ENCODE data around the gene GALK1. TPM values are rescaled to one million over a fixed set of nuclear protein-coding genes. Genes with fewer than 3 reads are reported as not detected.
"Not testable (repeated sequence)": the region's sequence is repeated elsewhere in the genome, so short reads cannot be mapped to it uniquely, and the experiment has no call there.

GALK1 gene
- total RNA-seq, 1 experiment from 2014 or later: 23.9 TPM

GRCh38 chr17:75779987-75780889, 15.2 kb upstream of the GALK1 start:
- Histone ChIP-seq H3K9me3 (ENCODE audit: low read length) (no peaks in the 10 kb centered on the region), H4K20me1 (ENCODE audit: insufficient read depth, low read depth, low read length) (peaks cover 32% of the 10 kb centered on the region), H3K27ac (ENCODE audit: low read length) (peak overlapping the region; percentile 95), H3K9ac (ENCODE audit: low read length) (peak overlapping the region; percentile 61), H2AFZ (ENCODE audit: low read length) (no peak overlapping the region), H3K9me2 (replicated peaks; ENCODE audit: insufficient read depth, low read length) (no peaks in the 10 kb centered on the region), H3K4me1 (ENCODE audit: low read length) (peaks cover 54% of the 10 kb centered on the region), H3K4me2 (ENCODE audit: low read depth, low read length, poor library complexity, severe bottlenecking) (peak overlapping the region; percentile 76), H3K36me3 (ENCODE audit: insufficient read depth, low read length) (peaks cover 21% of the 10 kb centered on the region), H3K27me3 (ENCODE audit: low read length) (no peaks in the 10 kb centered on the region), H3K79me2 (ENCODE audit: low read length) (peaks cover 18% of the 10 kb centered on the region), H3K4me3 (ENCODE audit: low read length) (peak overlapping the region; percentile 46)
- no peak for DNase-seq

DNA sequence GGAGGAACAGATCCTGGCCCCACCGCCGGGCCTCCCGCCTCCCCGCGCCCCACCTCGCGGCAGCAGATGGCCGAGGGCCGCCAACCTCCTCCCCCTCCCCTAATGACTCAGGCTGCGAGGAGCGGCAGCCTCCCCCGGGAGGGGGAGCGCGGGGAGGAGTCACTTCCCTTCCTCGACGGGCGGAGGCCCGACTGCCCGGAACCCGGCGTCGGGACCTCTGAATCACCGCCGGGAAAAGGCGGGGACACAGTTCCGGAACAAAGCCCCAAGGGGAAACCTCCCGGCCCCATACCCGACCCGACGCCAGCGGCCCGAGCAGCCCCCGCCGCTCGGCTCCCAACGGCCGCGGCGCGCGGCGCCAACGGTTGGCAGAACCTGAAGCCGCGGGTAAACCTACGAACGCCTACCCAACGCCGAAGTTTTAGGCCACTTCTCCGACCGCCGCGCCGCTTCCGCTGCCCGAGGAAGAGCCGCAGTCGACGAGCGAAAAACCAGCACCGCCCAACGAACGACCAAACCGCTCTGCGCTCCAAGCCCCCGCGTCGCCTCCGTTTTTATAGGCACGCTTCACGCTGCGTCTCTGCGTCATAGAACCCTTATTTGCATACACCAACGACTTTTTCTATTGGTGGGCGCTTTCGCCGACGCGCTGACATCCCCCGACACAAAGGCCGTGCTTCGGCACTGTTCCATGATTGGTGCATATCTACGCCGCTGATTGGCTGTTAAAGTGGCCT, 14.4 kb upstream of the GALK1 start:
- Histone ChIP-seq H3K9me2 (replicated peaks; ENCODE audit: insufficient read depth, low read length) (no peaks in the 10 kb centered on the region), H3K4me2 (ENCODE audit: low read depth, low read length, poor library complexity, severe bottlenecking) (peak overlapping the region; percentile 95), H3K36me3 (ENCODE audit: insufficient read depth, low read length) (peaks cover 21% of the 10 kb centered on the region), H3K9me3 (ENCODE audit: low read length) (no peaks in the 10 kb centered on the region), H2AFZ (ENCODE audit: low read length) (no peak overlapping the region), H3K4me1 (ENCODE audit: low read length) (peaks cover 52% of the 10 kb centered on the region), H4K20me1 (ENCODE audit: insufficient read depth, low read depth, low read length) (peaks cover 32% of the 10 kb centered on the region), H3K4me3 (ENCODE audit: low read length) (peak overlapping the region; percentile 91), H3K9ac (ENCODE audit: low read length) (peak overlapping the region; percentile 97), H3K79me2 (ENCODE audit: low read length) (peaks cover 14% of the 10 kb centered on the region), H3K27me3 (ENCODE audit: low read length) (no peaks in the 10 kb centered on the region), H3K27ac (ENCODE audit: low read length) (peak overlapping the region; percentile 83)
- peak; percentile 100 for DNase-seq

DNA sequence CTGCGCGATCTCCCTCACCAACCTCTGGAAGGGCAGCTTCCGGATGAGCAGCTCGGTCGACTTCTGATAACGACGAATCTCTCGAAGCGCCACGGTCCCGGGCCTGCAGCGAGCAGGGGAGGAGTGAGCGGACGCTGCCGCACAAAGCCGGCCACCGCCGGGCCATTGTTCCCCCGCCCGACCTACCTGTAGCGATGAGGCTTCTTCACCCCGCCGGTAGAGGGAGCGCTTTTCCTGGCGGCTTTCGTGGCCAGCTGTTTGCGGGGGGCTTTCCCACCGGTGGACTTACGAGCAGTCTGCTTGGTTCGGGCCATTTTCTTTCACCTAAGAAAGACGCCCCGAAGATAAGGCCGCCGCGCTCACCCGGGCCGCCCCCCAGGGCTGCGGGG, 13.9 kb upstream of the GALK1 start:
- no peaks in the 10 kb centered on the region for H3K27me3 ChIP-seq (ENCODE audit: low read length)
- no peaks in the 10 kb centered on the region for H3K9me2 ChIP-seq (replicated peaks; ENCODE audit: insufficient read depth, low read length)
- peak overlapping the region; percentile 91 for H3K4me3 ChIP-seq (ENCODE audit: low read length)
- H3K4me2 ChIP-seq (ENCODE audit: low read depth, low read length, poor library complexity, severe bottlenecking): peak overlapping the region; percentile 95
- H3K9me3 ChIP-seq (ENCODE audit: low read length): no peaks in the 10 kb centered on the region
- peaks cover 14% of the 10 kb centered on the region for H3K79me2 ChIP-seq (ENCODE audit: low read length)
- peak overlapping the region; percentile 97 for H3K9ac ChIP-seq (ENCODE audit: low read length)
- peaks cover 48% of the 10 kb centered on the region for H3K4me1 ChIP-seq (ENCODE audit: low read length)
- H2AFZ ChIP-seq (ENCODE audit: low read length): no peak overlapping the region
- H3K27ac ChIP-seq (ENCODE audit: low read length): peak overlapping the region; percentile 83
- H3K36me3 ChIP-seq (ENCODE audit: insufficient read depth, low read length): peaks cover 21% of the 10 kb centered on the region
- peaks cover 32% of the 10 kb centered on the region for H4K20me1 ChIP-seq (ENCODE audit: insufficient read depth, low read depth, low read length)
- peak; percentile 80 for DNase-seq

GRCh38 chr17:75778066-75778860, 13.3 kb upstream of the GALK1 start:
- peaks cover 42% of the 10 kb centered on the region for H3K4me1 ChIP-seq (ENCODE audit: low read length)
- H3K9ac ChIP-seq (ENCODE audit: low read length): peak overlapping the region; percentile 97
- not testable (repeated sequence) for H3K9me2 ChIP-seq (replicated peaks; ENCODE audit: insufficient read depth, low read length); DNase-seq; H3K9me3 ChIP-seq (ENCODE audit: low read length); H2AFZ ChIP-seq (ENCODE audit: low read length); H3K27me3 ChIP-seq (ENCODE audit: low read length)
- H3K27ac ChIP-seq (ENCODE audit: low read length): peak overlapping the region; percentile 83
- peaks cover 21% of the 10 kb centered on the region for H3K36me3 ChIP-seq (ENCODE audit: insufficient read depth, low read length)
- peaks cover 32% of the 10 kb centered on the region for H4K20me1 ChIP-seq (ENCODE audit: insufficient read depth, low read depth, low read length)
- peak overlapping the region; percentile 91 for H3K4me3 ChIP-seq (ENCODE audit: low read length)
- H3K79me2 ChIP-seq (ENCODE audit: low read length): peaks cover 14% of the 10 kb centered on the region
- H3K4me2 ChIP-seq (ENCODE audit: low read depth, low read length, poor library complexity, severe bottlenecking): peak overlapping the region; percentile 95

DNA sequence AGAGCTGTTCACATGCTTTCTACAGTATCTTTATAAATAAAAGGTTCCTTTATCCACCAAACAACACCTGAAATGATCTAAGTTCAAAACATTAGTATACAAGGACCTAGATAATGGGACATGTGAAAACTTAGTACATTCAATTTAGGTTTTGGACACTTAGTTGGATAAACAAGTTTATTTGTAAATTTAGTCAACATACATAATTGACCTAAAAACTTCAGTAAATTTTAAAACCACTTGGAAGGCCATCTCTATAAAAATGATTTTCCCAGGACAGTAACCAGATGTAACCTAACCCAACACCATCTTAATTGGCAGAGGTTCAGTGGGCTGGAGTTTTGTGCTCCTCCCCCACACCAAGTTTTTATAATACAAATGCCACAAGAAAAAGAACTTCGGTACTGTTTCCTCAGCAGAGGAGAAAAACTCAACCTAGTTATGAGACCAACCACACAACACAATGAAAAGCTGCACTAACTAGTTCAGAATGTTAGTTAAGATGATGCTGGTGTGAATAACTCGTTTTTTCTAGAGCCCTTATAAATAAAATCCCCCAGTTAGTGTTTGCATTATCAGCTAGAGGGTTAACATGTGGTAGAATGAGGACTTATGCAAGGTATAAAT, 12.4 kb upstream of the GALK1 start:
- no peaks in the 10 kb centered on the region for H3K9me2 ChIP-seq (replicated peaks; ENCODE audit: insufficient read depth, low read length)
- no peak for DNase-seq
- H3K27me3 ChIP-seq (ENCODE audit: low read length): no peaks in the 10 kb centered on the region

GRCh38 chr17:75776386-75777295, 11.6 kb upstream of the GALK1 start:
- Histone ChIP-seq H3K27me3 (ENCODE audit: low read length) (no peaks in the 10 kb centered on the region), H3K27ac (ENCODE audit: low read length) (no peak overlapping the region), H3K4me3 (ENCODE audit: low read length) (no peak overlapping the region), H2AFZ (ENCODE audit: low read length) (no peak overlapping the region), H4K20me1 (ENCODE audit: insufficient read depth, low read depth, low read length) (peaks cover 32% of the 10 kb centered on the region), H3K36me3 (ENCODE audit: insufficient read depth, low read length) (peaks cover 21% of the 10 kb centered on the region), H3K4me2 (ENCODE audit: low read depth, low read length, poor library complexity, severe bottlenecking) (peak overlapping the region; percentile 95), H3K9ac (ENCODE audit: low read length) (no peak overlapping the region), H3K9me3 (ENCODE audit: low read length) (no peaks in the 10 kb centered on the region), H3K9me2 (replicated peaks; ENCODE audit: insufficient read depth, low read length) (no peaks in the 10 kb centered on the region), H3K4me1 (ENCODE audit: low read length) (peaks cover 33% of the 10 kb centered on the region), H3K79me2 (ENCODE audit: low read length) (peaks cover 14% of the 10 kb centered on the region)
- DNase-seq: peak; percentile 70

More for the DNA sequence above, 12.4 kb upstream of the GALK1 start:
- Histone ChIP-seq H3K27ac (ENCODE audit: low read length) (peak overlapping the region; percentile 28), H2AFZ (ENCODE audit: low read length) (no peak overlapping the region), H3K4me1 (ENCODE audit: low read length) (peaks cover 34% of the 10 kb centered on the region), H3K9me3 (ENCODE audit: low read length) (no peaks in the 10 kb centered on the region), H3K4me3 (ENCODE audit: low read length) (0 out of 2 replicates have a peak overlapping the region, but pooled peaks have one; percentile 8), H3K9ac (ENCODE audit: low read length) (no peak overlapping the region), H3K79me2 (ENCODE audit: low read length) (peaks cover 14% of the 10 kb centered on the region), H3K36me3 (ENCODE audit: insufficient read depth, low read length) (peaks cover 21% of the 10 kb centered on the region), H3K4me2 (ENCODE audit: low read depth, low read length, poor library complexity, severe bottlenecking) (peak overlapping the region; percentile 95), H4K20me1 (ENCODE audit: insufficient read depth, low read depth, low read length) (peaks cover 32% of the 10 kb centered on the region)

All from Karpas-422 (cell line).